ENCODE measurements around the gene CTNNA3. TPM values are rescaled to one million over a fixed set of nuclear protein-coding genes. Genes with fewer than 3 reads are reported as not detected.

CTNNA3 gene
- total and polyA plus RNA-seq, 7 donors, result under 0.01 to 4.6 (median 2.4) TPM; not detected in 1

- Histone ChIP-seq H3K27me3 (no peaks in the 10 kb centered on the region), H3K9me3 (peaks cover 0 to 6% (median 0%) of the 10 kb centered on the region in 4 donors), H3K36me3 (no peaks in the 10 kb centered on the region), H3K27ac (no peak overlapping the region), H3K4me3 (no peak overlapping the region), H3K4me1 (peaks cover 0 to 12% (median 6%) of the 10 kb centered on the region in 4 donors)
- WGBS, 2 donors, result 90 to 94% methylated on average over 1 of the region's 1 CpG
- intact Hi-C loops (cut with DNase I), result no loop called here
- DNase-seq, result no peak
- TF ChIP-seq POLR2A (IDR thresholded peaks at IDR 0.05), result no peak
These were observed 753.6 kb downstream of the CTNNA3 start for GRCh38 chr10:66942407-66942806.

GRCh38 chr10:66941491-66941890, 754.5 kb downstream of the CTNNA3 start:
- Histone ChIP-seq H3K9me3 (peaks cover 0 to 6% (median 0%) of the 10 kb centered on the region in 4 donors), H3K36me3 (no peaks in the 10 kb centered on the region), H3K27me3 (no peaks in the 10 kb centered on the region), H3K4me3 (no peak overlapping the region), H3K4me1 (peaks cover 0 to 12% (median 6%) of the 10 kb centered on the region in 4 donors), H3K27ac (no peak overlapping the region)
- 9 to 47% methylated on average over 5 of the region's 5 CpGs for WGBS, 2 donors
- intact Hi-C loops (cut with DNase I), result no loop called here
- no peak for DNase-seq
- TF ChIP-seq EP300 (IDR thresholded peaks at IDR 0.05) (no peak), POLR2A (IDR thresholded peaks at IDR 0.05) (no peak), POLR2AphosphoS5 (IDR thresholded peaks at IDR 0.05) (no peak), CTCF (IDR thresholded peaks at IDR 0.05) (no peak)

DNA sequence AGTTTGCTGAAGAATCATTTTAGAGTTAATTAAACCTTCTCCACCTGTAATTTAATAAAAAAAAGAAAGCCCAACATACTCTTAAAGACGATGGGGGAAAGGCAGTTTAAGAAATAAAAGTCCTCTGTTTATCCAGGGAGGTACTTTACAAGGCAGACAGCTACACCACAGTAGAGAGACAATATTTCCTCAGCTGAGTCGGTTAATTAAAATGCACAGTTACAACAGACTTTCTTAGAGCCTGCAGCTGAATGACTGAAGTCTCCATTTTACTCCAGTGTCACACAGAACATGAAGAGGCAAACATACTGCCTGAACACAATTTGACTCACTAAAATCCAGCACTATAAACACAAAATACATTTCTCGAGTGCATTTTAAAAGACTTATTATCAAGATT, 755.0 kb downstream of the CTNNA3 start:
- Histone ChIP-seq H3K27ac (no peak overlapping the region), H3K27me3 (no peaks in the 10 kb centered on the region), H3K4me3 (no peak overlapping the region), H3K36me3 (no peaks in the 10 kb centered on the region), H3K9me3 (peaks cover 0 to 6% (median 0%) of the 10 kb centered on the region in 4 donors), H3K4me1 (peaks cover 0 to 12% (median 6%) of the 10 kb centered on the region in 4 donors)
- intact Hi-C loops (cut with DNase I), result no loop called here
- TF ChIP-seq CTCF (IDR thresholded peaks at IDR 0.05), result no peak
- no peak for TF ChIP-seq POLR2AphosphoS5 (IDR thresholded peaks at IDR 0.05)
- no peak for TF ChIP-seq POLR2A (IDR thresholded peaks at IDR 0.05)
- TF ChIP-seq EP300 (IDR thresholded peaks at IDR 0.05), result no peak
- no peak for DNase-seq
- whole genome bisulfite sequencing, 2 donors, result 7 to 50% methylated on average over 3 of the region's 3 CpGs

DNA sequence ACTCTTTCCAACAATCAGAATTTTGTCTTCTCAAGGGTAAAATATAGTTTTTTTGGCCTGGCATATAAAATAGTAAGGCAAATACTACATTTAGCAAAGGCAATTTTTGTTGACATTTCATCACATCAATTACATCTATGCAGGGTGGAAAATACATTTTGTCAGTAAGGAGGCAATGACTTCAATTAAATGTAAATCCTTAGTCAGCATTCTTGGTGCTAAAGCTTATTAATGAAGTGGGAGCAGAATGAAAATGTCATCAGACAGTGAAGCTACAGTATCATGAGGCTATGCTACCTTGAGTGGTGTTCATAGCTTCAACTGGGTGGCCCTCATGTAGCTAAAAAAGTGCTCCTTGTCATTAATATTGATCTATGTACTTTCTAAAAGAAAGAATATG, 761.3 kb downstream of the CTNNA3 start:
- Histone ChIP-seq H3K27me3 (peaks cover 0 to 12% (median 0%) of the 10 kb centered on the region in 3 donors), H3K4me3 (no peak overlapping the region), H3K4me1 (no peaks in the 10 kb centered on the region), H3K36me3 (no peaks in the 10 kb centered on the region), H3K9me3 (no peaks in the 10 kb centered on the region), H3K27ac (no peak overlapping the region)
- DNase-seq, result no peak
- intact Hi-C loops (cut with DNase I), result no loop called here
- TF ChIP-seq POLR2A (IDR thresholded peaks at IDR 0.05) (no peak), CTCF (IDR thresholded peaks at IDR 0.05) (no peak), EP300 (IDR thresholded peaks at IDR 0.05) (no peak), POLR2AphosphoS5 (IDR thresholded peaks at IDR 0.05) (no peak)

DNA sequence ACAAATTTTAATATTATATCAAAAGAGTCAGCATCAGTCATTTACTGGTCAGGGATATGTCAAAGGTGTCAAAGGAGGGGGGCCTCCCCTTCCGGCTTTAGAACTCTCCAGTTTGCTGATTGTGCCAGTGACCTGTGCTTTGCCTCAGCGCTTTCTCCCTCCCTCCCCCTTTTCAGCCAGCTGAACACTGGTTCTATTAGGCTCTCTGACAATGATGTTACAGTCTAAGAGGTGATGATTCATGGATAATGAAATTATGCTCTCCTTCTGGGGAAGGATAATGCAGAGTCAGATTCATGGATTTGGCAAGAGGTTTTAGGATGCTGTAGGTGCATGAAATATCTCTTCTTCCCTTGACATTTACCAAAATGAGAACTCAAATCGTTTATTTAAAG, 764.0 kb downstream of the CTNNA3 start:
- WGBS, 2 donors, result 64 to 67% methylated on average over 3 of the region's 3 CpGs
- TF ChIP-seq EP300 (IDR thresholded peaks at IDR 0.05) (no peak), POLR2A (IDR thresholded peaks at IDR 0.05) (no peak), CTCF (IDR thresholded peaks at IDR 0.05) (no peak), POLR2AphosphoS5 (IDR thresholded peaks at IDR 0.05) (no peak)
- intact Hi-C loops (cut with DNase I), result no loop called here
- Histone ChIP-seq H3K4me1 (peaks cover 0 to 11% (median 3%) of the 10 kb centered on the region in 4 donors), H3K9me3 (no peaks in the 10 kb centered on the region), H3K36me3 (no peaks in the 10 kb centered on the region), H3K27me3 (peaks cover 0 to 39% (median 0%) of the 10 kb centered on the region in 3 donors), H3K4me3 (no peak overlapping the region), H3K27ac (no peak overlapping the region)
- no peak for DNase-seq
